ENCODE measurements around the gene HEATR1.
A peak's percentile ranks its signal among the peaks of the same experiment; 100 is the strongest.
"Not testable (repeated sequence)": the region's sequence is repeated elsewhere in the genome, so short reads cannot be mapped to it uniquely, and the experiment has no call there.

The HEATR1 gene

GRCh38 chr1:236608930-236609726 is 4.8 kb upstream of the HEATR1 start:
- no peaks in the 10 kb centered on the region for H3K27me3 ChIP-seq (ENCODE audit: insufficient read depth, poor library complexity, severe bottlenecking)
- ATAC-seq (ENCODE audit: low read depth) (no peak), DNase-seq (ENCODE audit: low spot score) (no peak)
- no peak overlapping the region for H3K4me3 ChIP-seq (ENCODE audit: severe bottlenecking)
- no peaks in the 10 kb centered on the region for H3K4me1 ChIP-seq (ENCODE audit: insufficient read depth, poor library complexity, severe bottlenecking)
- peak; percentile 75 for TF ChIP-seq CTCF (IDR thresholded peaks at IDR 0.05; ENCODE audit: poor library complexity, severe bottlenecking)
- H3K27ac ChIP-seq (ENCODE audit: poor library complexity, severe bottlenecking): no peak overlapping the region
- H3K9me3 ChIP-seq (ENCODE audit: severe bottlenecking): no peaks in the 10 kb centered on the region
- H3K36me3 ChIP-seq (ENCODE audit: low read depth): no peaks in the 10 kb centered on the region

GRCh38 chr1:236607597-236607996 is 3.3 kb upstream of the HEATR1 start:
- not testable (repeated sequence) for H3K4me1 ChIP-seq (ENCODE audit: insufficient read depth, poor library complexity, severe bottlenecking); H3K4me3 ChIP-seq (ENCODE audit: severe bottlenecking); ATAC-seq (ENCODE audit: low read depth); H3K27me3 ChIP-seq (ENCODE audit: insufficient read depth, poor library complexity, severe bottlenecking); H3K36me3 ChIP-seq (ENCODE audit: low read depth); H3K9me3 ChIP-seq (ENCODE audit: severe bottlenecking); DNase-seq (ENCODE audit: low spot score); H3K27ac ChIP-seq (ENCODE audit: poor library complexity, severe bottlenecking)

GRCh38 chr1:236604905-236605806 is 840 bp upstream of the HEATR1 start:
- no peak for TF ChIP-seq CTCF (IDR thresholded peaks at IDR 0.05; ENCODE audit: poor library complexity, severe bottlenecking)
- Histone ChIP-seq H3K4me3 (ENCODE audit: severe bottlenecking) (peak overlapping the region; percentile 82), H3K4me1 (ENCODE audit: insufficient read depth, poor library complexity, severe bottlenecking) (peaks cover 3% of the 10 kb centered on the region), H3K27me3 (ENCODE audit: insufficient read depth, poor library complexity, severe bottlenecking) (no peaks in the 10 kb centered on the region), H3K36me3 (ENCODE audit: low read depth) (peaks cover 24% of the 10 kb centered on the region), H3K27ac (ENCODE audit: poor library complexity, severe bottlenecking) (no peak overlapping the region), H3K9me3 (ENCODE audit: severe bottlenecking) (no peaks in the 10 kb centered on the region)
- DNase-seq (ENCODE audit: low spot score) (no peak), ATAC-seq (ENCODE audit: low read depth) (no peak)

- no peak for TF ChIP-seq CTCF (IDR thresholded peaks at IDR 0.05; ENCODE audit: poor library complexity, severe bottlenecking)
- Histone ChIP-seq H3K27ac (ENCODE audit: poor library complexity, severe bottlenecking) (no peak overlapping the region), H3K9me3 (ENCODE audit: severe bottlenecking) (no peaks in the 10 kb centered on the region), H3K4me1 (ENCODE audit: insufficient read depth, poor library complexity, severe bottlenecking) (peaks cover 3% of the 10 kb centered on the region), H3K4me3 (ENCODE audit: severe bottlenecking) (no peak overlapping the region), H3K36me3 (ENCODE audit: low read depth) (peaks cover 48% of the 10 kb centered on the region), H3K27me3 (ENCODE audit: insufficient read depth, poor library complexity, severe bottlenecking) (no peaks in the 10 kb centered on the region)
- no peak for ATAC-seq (ENCODE audit: low read depth)
- no peak for DNase-seq (ENCODE audit: low spot score)
These were observed 2.1 kb downstream of the HEATR1 start for GRCh38 chr1:236602171-236602570.

GRCh38 chr1:236590553-236591150 is 13.7 kb downstream of the HEATR1 start:
- no peaks in the 10 kb centered on the region for H3K9me3 ChIP-seq (ENCODE audit: severe bottlenecking)
- H3K4me3 ChIP-seq (ENCODE audit: severe bottlenecking): no peak overlapping the region
- DNase-seq (ENCODE audit: low spot score) (no peak), ATAC-seq (ENCODE audit: low read depth) (no peak)
- H3K27me3 ChIP-seq (ENCODE audit: insufficient read depth, poor library complexity, severe bottlenecking): no peaks in the 10 kb centered on the region
- no peak overlapping the region for H3K27ac ChIP-seq (ENCODE audit: poor library complexity, severe bottlenecking)
- TF ChIP-seq CTCF (IDR thresholded peaks at IDR 0.05; ENCODE audit: poor library complexity, severe bottlenecking): no peak
- H3K36me3 ChIP-seq (ENCODE audit: low read depth): peaks cover 93% of the 10 kb centered on the region
- H3K4me1 ChIP-seq (ENCODE audit: insufficient read depth, poor library complexity, severe bottlenecking): no peaks in the 10 kb centered on the region
